HG03575 (cell line): ENCODE data around the gene APBB2.

ENCODE experiments used
- ATAC-seq: cut with Tn5 transposase; IDR thresholded peaks from one replicate; pipeline ENCODE4 v1.9.1; 2021; ENCODE audit not compliant: unreplicated experiment, insufficient number of reproducible peaks, low FRiP score; ENCODE audit errors: extremely low read depth

APBB2 gene

GRCh38 chr4:41217020-41217333 is 2.6 kb upstream of the APBB2 start:
- ATAC-seq = no peak

- no peak for ATAC-seq
Measured at GRCh38 chr4:41216294-41217019, 2.1 kb upstream of the APBB2 start.

- ATAC-seq = no peak
Measured at GRCh38 chr4:41215969-41216293, 1.6 kb upstream of the APBB2 start.

GRCh38 chr4:41215155-41215554 is 813 bp upstream of the APBB2 start:
- ATAC-seq = no peak

- ATAC-seq = no peak
Measured at GRCh38 chr4:41214825-41215146, 444 bp upstream of the APBB2 start.

- no peak for ATAC-seq
Measured at GRCh38 chr4:41213625-41214135, 662 bp downstream of the APBB2 start.

GRCh38 chr4:41212616-41213203 is 1.6 kb downstream of the APBB2 start:
- no peak for ATAC-seq

- ATAC-seq = no peak
Measured at GRCh38 chr4:41211951-41212615, 2.3 kb downstream of the APBB2 start.

- no peak for ATAC-seq
Measured at GRCh38 chr4:41209901-41210300, 4.4 kb downstream of the APBB2 start.

GRCh38 chr4:41209187-41209586 is 5.2 kb downstream of the APBB2 start:
- no peak for ATAC-seq

GRCh38 chr4:41207291-41207831 is 7.0 kb downstream of the APBB2 start:
- ATAC-seq = no peak

GRCh38 chr4:41205854-41206460 is 8.4 kb downstream of the APBB2 start:
- ATAC-seq = no peak

- ATAC-seq = no peak
Measured at GRCh38 chr4:41205130-41205529, 9.2 kb downstream of the APBB2 start.

GRCh38 chr4:41204400-41204978 is 9.9 kb downstream of the APBB2 start:
- ATAC-seq = no peak

- no peak for ATAC-seq
Measured at GRCh38 chr4:41203841-41204240, 10.5 kb downstream of the APBB2 start.

- ATAC-seq = no peak
Measured at GRCh38 chr4:41202820-41203568, 11.3 kb downstream of the APBB2 start.

- no peak for ATAC-seq
Measured at GRCh38 chr4:41202356-41202755, 12.0 kb downstream of the APBB2 start.

- ATAC-seq = no peak
Measured at GRCh38 chr4:41200486-41201017, 13.8 kb downstream of the APBB2 start.

- no peak for ATAC-seq
Measured at GRCh38 chr4:41199788-41200187, 14.6 kb downstream of the APBB2 start.
